Ectodermal cell (in vitro differentiated cells): ENCODE data around the gene PEMT.

Experiments used
- H3K27ac ChIP-seq: 2 replicates; pipeline ENCODE4 v1.7.0; 2013; ENCODE audit warnings: mild to moderate bottlenecking, low read depth, low read length; ENCODE audit not compliant: insufficient read depth, poor library complexity, severe bottlenecking
- H3K27me3 ChIP-seq: 2 replicates; pipeline ENCODE4 v1.7.0; 2013; ENCODE audit warnings: mild to moderate bottlenecking, low read length; ENCODE audit not compliant: insufficient read depth, control insufficient read depth, poor library complexity, severe bottlenecking
- H3K36me3 ChIP-seq: one replicate; pipeline ENCODE4 v1.7.0; 2013; ENCODE audit warnings: low read length; ENCODE audit not compliant: control insufficient read depth, insufficient read depth
- H3K4me1 ChIP-seq: one replicate; pipeline ENCODE4 v1.7.0; 2013; ENCODE audit warnings: low read length; ENCODE audit not compliant: control insufficient read depth, insufficient read depth
- H3K4me3 ChIP-seq: 2 replicates; pipeline ENCODE4 v1.7.0; 2013; ENCODE audit warnings: low read depth, low read length, control low read depth; ENCODE audit not compliant: insufficient read depth
- H3K9me3 ChIP-seq: 2 replicates; pipeline ENCODE4 v1.7.0; 2013; ENCODE audit warnings: mild to moderate bottlenecking, low read length, moderate library complexity; ENCODE audit not compliant: control insufficient read depth
- WGBS, 2 experiments: methylation state at CpG; one replicate each; pipeline ENCODE4 v1.1.7; 2013; ENCODE audit warnings: missing lambda C conversion rate in 2 of 2; 5-methylcytosine and 5-hydroxymethylcytosine counted together

The PEMT gene

DNA sequence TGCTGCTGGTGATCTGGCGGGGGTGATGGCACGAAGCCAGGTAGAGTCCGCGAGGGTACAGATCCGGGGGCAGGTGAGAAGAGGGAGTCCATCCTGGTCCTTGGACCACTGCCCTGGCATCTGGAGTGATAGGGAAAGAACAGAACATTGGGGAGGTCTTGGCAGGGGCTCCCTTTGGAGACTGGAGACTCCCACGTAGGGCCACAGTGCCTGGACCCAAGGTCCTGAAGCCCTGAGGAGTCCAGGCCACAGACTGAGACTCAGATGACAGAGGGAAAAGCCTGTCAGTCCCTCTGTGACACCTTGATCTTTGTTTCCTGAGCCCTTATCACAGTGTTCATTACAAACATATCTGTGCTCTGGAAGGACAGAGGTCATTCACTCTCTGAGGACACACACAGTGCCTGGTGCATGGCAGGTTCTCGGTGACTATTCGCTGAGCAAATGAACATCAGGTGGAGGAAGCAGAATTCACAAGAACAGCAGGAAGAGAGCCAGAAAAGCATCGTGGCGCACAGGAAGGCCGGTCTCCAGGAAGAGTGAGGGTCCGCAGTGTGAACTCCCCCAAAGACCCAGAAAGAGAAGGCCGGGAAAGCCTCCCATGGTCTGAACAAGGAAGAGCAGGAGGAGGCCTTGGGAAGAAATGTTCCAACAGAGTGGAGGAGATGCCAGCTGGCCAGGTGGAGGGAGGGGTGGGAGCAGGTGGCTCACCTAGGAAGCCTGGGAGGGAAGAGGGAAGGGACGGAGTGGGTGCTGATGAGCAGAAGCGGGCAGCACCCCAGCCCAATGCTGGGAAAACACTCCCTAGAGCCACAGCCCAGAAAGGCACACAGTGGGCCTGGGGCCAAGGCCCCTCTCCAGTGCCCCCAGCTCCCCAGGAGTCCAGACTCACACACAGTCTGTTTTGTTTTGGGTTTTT, 20.5 kb downstream of the PEMT start:
- Histone ChIP-seq H3K4me3 (no peak overlapping the region), H3K27me3 (no peaks in the 10 kb centered on the region), H3K27ac (no peak overlapping the region), H3K9me3 (no peaks in the 10 kb centered on the region), H3K4me1 (no peaks in the 10 kb centered on the region), H3K36me3 (no peaks in the 10 kb centered on the region)
- 90 to 92% methylated on average over 15 of the region's 15 CpGs for WGBS, 2 experiments

DNA sequence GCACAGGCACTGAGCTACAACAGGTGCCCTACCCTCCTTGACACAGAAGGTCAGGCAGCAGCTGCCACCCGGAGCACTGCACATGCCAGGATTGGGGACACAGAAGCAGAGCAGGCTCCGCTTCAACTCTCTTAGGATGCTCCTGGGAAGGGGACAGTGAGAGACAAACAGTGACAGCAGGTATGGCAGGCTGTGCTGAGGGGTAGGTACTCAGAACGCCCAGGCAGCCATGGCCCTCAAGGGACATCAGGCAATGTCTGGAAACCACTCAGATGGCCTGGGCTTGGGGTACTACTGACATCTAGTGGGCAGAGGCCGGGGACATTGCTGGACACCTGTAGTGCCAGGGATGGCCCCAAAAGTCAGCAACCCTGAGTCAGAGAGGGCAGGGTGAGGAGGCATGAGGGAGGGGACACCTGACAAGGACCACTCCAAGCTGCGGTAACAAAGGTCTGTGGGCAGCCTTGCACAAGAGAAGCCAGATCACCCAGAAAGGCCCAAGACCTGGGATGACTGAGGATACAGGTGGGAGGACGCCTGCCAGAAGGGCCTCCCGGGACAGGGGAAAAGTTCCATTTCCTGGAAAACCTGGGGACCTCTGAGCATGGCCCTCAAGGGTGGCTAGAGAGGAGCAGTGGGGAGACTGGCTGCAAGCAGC, 21.2 kb downstream of the PEMT start:
- 81% methylated on average over 7 of the region's 7 CpGs for WGBS, 2 experiments
- H3K4me1 ChIP-seq: peaks cover 1% of the 10 kb centered on the region
- H3K4me3 ChIP-seq: no peak overlapping the region
- no peaks in the 10 kb centered on the region for H3K9me3 ChIP-seq
- H3K27ac ChIP-seq: no peak overlapping the region
- H3K27me3 ChIP-seq: no peaks in the 10 kb centered on the region
- no peaks in the 10 kb centered on the region for H3K36me3 ChIP-seq

DNA sequence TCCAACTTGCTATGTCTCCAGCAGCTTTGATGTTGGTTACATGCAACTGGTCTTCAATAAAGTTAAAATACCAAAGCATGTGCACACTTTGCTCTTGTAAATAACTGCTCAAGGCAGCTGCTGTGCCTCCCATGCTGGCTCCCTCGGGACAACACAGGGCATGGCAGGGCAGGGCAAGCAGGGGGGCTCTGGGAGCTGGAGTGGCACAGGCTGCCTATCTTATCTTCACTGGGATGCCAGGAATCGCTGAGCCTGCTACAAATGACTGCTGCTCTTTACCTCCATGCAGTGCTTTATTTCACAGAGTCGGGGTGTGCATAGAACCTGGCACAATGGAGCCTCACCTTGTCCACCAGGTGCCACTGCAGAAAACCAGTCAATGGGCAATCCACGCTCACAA, 21.8 kb downstream of the PEMT start:
- no peaks in the 10 kb centered on the region for H3K27me3 ChIP-seq
- H3K4me1 ChIP-seq: peaks cover 7% of the 10 kb centered on the region
- WGBS, 2 experiments: 91 to 95% methylated on average over 4 of the region's 4 CpGs
- H3K36me3 ChIP-seq: no peaks in the 10 kb centered on the region
- no peak overlapping the region for H3K27ac ChIP-seq
- H3K4me3 ChIP-seq: no peak overlapping the region
- H3K9me3 ChIP-seq: no peaks in the 10 kb centered on the region

DNA sequence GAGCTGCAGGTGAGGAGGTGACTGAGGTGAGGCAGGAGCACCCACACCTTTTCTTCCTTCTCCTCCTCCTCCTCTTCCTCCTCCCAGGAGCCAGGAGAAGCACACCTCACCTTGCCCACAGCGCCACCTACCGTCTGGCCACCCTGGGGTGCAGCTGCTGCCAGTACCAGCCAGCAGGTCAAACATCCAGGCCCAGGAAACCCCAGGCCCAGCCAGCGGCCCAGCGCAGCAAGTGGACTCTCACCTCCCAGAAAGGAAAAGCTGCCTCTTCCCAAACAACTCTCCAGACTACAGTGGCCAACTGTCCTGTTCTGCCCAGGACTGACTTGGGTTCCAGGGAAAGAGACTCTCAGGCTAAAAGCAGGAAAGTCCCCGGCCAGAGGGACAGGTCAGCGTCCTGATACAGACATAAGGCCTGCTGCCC, 22.7 kb downstream of the PEMT start:
- WGBS, 2 experiments: 59% methylated on average over 6 of the region's 6 CpGs
- H3K4me3 ChIP-seq: no peak overlapping the region
- no peak overlapping the region for H3K27ac ChIP-seq
- H3K9me3 ChIP-seq: no peaks in the 10 kb centered on the region
- H3K27me3 ChIP-seq: no peaks in the 10 kb centered on the region
- no peaks in the 10 kb centered on the region for H3K36me3 ChIP-seq
- H3K4me1 ChIP-seq: peaks cover 10% of the 10 kb centered on the region

DNA sequence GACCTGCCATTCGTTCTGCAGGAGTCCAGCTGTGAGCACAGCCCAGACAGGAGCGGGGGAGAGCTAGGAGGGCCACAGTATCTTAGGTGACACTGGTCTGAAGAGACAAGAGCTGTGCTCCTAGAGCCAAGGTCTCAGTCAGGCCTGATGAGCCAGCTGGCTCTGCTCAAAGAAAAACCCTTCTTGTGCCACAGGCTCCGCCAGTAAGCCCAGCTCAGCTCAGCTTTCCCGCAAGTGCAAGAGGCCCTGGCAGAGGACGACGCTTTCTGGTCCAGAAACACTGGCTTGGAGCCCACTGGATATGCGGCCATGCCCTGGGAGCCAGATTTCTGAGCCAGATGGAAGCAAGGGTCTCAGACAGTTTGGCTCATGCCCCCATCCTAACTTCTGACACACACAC, 23.9 kb downstream of the PEMT start:
- Histone ChIP-seq H3K4me1 (peaks cover 10% of the 10 kb centered on the region), H3K36me3 (no peaks in the 10 kb centered on the region), H3K4me3 (no peak overlapping the region), H3K27me3 (no peaks in the 10 kb centered on the region), H3K9me3 (no peaks in the 10 kb centered on the region), H3K27ac (no peak overlapping the region)
- WGBS, 2 experiments: 78 to 81% methylated on average over 7 of the region's 7 CpGs

DNA sequence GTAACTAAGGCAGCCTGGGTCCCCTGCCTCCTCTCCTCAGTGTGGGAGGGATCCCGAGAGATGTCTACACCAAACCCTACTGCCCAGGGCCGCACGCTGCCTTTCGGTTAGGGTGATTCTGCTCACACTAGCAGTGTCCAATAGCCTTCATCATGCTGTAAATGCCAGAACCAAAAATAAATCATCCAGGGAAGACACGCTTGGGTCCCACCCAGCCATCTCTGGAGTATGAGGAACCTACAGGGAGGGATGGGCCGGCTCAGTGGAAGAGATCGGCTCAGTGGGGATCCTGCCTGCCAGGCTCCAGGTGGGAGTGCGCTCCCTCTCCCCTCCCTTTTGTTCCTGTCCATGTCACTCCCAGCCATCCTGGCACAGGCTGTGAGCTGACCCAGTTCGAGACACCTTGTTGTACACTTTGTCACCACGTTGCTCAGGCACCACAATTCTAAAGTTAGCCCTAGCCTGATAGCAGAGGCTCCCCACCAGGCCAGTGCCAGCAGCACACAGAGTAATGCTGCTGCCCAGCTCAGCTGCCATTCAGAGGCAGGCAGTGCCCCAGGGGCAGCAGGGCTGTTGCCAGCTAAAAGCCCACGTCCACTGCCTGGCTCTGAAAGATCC, 24.5 kb downstream of the PEMT start:
- no peaks in the 10 kb centered on the region for H3K36me3 ChIP-seq
- WGBS, 2 experiments: 90% methylated on average over 11 of the region's 11 CpGs
- H3K27me3 ChIP-seq: no peaks in the 10 kb centered on the region
- no peak overlapping the region for H3K4me3 ChIP-seq
- peaks cover 10% of the 10 kb centered on the region for H3K4me1 ChIP-seq
- no peak overlapping the region for H3K27ac ChIP-seq
- no peaks in the 10 kb centered on the region for H3K9me3 ChIP-seq

DNA sequence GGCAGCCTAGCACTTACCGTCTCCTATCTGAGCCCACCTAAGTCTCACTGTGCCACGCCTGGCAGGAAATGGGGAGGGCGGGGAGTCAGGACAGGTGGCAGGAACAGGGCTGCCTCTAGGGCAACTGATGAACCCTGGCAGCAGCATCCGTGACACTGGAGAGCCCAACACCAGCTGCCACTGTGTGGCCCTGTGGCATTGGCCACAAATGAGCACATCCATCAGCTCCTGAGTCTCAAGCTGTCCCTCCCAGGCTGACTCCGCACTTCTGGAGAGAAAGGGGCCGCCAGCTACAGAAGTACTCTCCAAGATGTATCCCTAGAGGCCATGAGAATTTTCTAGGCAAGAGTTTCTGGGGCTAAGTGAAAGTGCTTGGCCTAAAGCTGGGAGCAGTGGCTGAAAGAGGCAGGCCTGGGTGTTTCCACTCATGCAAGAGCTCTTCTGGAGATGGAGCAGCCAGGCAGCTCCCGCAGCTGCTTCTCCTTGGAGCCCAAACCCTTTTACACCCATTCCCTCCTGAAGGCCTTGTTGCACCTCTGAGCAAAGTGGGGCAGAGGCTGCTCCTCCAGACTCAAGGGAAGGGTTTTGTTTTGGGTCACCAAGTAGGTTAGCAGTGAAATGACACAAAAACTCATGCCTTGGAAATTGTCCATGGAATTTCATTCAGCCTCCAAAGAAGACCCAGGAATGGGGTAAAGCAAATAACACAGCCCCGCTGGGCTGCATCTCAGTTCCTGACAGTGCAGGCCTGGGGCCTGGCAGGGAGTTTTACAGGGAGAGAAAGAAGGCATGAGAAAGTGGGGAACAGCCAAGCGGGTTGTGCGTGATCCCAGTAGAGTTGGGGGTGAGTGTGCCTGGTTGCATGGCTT, 25.8 kb downstream of the PEMT start:
- Histone ChIP-seq H3K36me3 (no peaks in the 10 kb centered on the region), H3K4me3 (no peak overlapping the region), H3K27ac (no peak overlapping the region), H3K9me3 (no peaks in the 10 kb centered on the region), H3K4me1 (peaks cover 10% of the 10 kb centered on the region), H3K27me3 (no peaks in the 10 kb centered on the region)
- 92 to 93% methylated on average over 10 of the region's 10 CpGs for WGBS, 2 experiments

DNA sequence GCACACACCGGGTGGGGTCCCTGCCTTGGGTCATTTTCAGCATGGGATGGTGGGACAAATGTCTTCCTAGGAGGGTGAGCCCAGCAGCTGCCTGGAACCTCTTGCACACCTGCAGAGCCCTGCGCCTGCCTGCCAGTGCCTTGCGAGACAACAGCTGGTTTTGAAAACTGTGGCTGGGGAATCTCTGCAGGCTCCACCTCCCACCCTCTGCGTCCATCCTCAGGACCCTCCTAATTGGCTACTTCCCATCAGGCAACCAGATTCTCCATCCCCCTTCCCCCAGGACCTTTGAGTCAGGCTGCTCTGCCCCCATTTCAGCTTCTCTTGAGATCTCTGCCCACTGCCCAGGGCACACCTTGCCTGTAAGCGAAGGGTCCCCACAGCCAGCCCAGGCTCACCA, 26.6 kb downstream of the PEMT start:
- Histone ChIP-seq H3K27ac (no peak overlapping the region), H3K36me3 (no peaks in the 10 kb centered on the region), H3K27me3 (no peaks in the 10 kb centered on the region), H3K9me3 (no peaks in the 10 kb centered on the region), H3K4me1 (peaks cover 10% of the 10 kb centered on the region), H3K4me3 (no peak overlapping the region)
- 61 to 71% methylated on average over 5 of the region's 5 CpGs for WGBS, 2 experiments

DNA sequence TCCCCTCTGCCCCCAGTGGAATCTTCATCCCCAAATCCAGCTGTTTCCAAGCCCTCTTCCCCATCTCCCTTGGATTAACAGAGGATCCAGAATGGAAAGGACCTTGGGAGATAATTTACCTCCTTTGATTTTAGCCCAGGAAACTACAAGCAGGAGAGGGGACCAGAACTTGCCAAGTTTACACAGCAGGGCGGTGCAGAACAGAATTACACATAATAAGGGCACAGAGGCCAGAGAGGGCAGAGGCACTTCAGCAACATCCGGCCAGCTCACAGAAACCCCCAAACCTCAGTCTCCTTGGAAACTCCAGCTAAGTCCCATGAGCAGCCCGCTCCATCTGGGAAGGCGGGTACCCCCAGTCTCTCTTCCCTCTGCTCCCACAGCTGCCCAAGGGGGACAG, 27.2 kb downstream of the PEMT start:
- H3K9me3 ChIP-seq: no peaks in the 10 kb centered on the region
- H3K4me3 ChIP-seq: no peak overlapping the region
- H3K27ac ChIP-seq: no peak overlapping the region
- peaks cover 10% of the 10 kb centered on the region for H3K4me1 ChIP-seq
- H3K27me3 ChIP-seq: no peaks in the 10 kb centered on the region
- WGBS, 2 experiments: 92 to 96% methylated on average over 4 of the region's 4 CpGs
- H3K36me3 ChIP-seq: no peaks in the 10 kb centered on the region
